Activated T-helper 1 cell treated with anti-CD3 and anti-CD28 coated beads, Interleukin-2, amount 50 U/mL, for 16 hours (primary cell): ENCODE data around the gene LMO2.
"Not testable (repeated sequence)": the region's sequence is repeated elsewhere in the genome, so short reads cannot be mapped to it uniquely, and the experiment has no call there.

ENCODE experiments used
- DNase-seq, 2 donors: peaks; one replicate each; pipeline ENCODE4 v3.0.0-alpha.2; 2020; ENCODE audit warnings: low read depth in 1 of 2, low spot score in 1 of 2

Gene LMO2

DNA sequence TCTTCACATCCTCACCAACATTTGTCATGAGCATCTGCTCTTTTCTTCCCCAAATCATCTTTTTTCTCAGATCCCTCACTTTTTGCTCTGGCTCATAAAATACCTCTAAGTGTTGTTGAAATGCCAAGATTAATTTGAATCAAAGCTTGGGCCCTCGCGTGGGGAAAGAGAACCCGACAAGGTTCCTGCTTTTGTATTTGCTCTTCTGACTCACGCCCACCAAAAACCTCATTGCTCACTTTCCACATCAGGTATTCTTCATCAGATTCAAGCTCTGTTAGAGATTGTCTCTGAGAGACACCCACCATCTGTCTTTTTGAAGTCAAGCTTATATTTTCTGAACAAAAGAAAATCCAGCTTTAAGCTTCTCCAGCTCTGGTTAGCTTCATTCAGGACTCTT is 64.7 kb downstream of the LMO2 start:
- no peak for DNase-seq

- no peak for DNase-seq
Observed at GRCh38 chr11:33825854-33826560, 65.9 kb downstream of the LMO2 start.

DNA sequence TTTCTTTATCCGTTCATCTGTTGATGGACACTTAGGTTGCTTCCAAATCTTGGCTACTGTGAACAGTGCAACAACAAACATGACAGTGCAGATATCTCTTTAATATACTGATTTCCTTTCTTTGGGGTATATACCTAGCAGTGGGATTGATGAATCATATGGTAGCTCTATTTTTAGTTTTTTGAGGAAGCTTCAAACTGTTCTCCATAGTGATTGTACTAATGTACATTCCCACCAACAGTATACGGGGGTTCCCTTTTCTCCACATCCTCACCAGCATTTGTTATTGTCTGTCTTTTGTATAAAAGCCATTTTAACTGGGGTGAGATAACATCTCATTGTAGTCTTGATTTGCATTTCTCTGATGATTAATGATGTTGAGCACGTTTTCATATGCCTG is 68.9 kb downstream of the LMO2 start:
- DNase-seq, result not testable (repeated sequence)

DNA sequence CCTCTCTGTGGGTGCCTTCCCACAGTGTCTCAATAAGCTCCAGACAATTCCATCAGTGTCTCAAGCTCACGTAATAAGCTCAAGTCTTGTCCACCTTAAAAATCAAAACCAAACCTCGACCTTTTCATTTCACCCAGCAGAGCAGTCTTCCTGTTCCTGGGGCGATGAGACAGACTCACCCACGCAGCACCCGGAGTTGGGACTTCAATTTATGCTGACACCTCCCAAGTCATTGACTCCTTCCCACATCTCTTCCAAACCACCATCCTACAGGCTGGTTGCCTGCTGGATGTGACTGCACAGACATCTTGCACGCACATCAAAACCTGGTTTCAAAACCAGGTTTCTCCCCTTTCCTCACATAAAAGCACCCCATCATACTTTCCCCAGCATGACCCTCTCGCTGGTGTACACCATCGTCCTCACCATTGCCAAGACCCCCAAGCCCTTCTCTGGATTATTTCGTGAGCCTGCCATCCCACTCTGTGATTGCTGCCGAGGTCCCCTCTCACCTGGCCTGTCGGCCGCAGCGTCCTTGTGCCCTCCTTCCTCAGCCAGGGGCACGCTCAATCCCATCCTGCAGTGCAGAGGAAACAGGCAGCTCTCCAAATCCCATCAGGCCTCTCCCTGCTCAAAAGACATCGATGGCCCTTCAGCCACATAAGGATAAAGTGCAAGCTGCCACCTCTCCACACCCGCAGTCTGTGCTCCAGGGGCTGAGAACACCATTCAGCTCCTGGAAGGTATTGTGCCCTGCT is 72.4 kb downstream of the LMO2 start:
- no peak for DNase-seq
